Measurements from ENCODE around the gene E2F2.
"Not testable (repeated sequence)": the region's sequence is repeated elsewhere in the genome, so short reads cannot be mapped to it uniquely, and the experiment has no call there.

The E2F2 gene

GRCh38 chr1:23506376-23507107, 24.5 kb downstream of the E2F2 start:
- no peak overlapping the region for H3K27ac ChIP-seq (ENCODE audit: low read depth, low read length)
- peaks cover 0 to 5% (median 0%) of the 10 kb centered on the region in 5 donors for H3K27me3 ChIP-seq (ENCODE audit: control insufficient read depth in 5 of 5, insufficient read depth in 4 of 5, low read length in 5 of 5)
- no peaks in the 10 kb centered on the region for H3K4me1 ChIP-seq (ENCODE audit: control insufficient read depth in 5 of 5, insufficient read depth in 5 of 5, low read length in 5 of 5)
- no peak overlapping the region for H3K9ac ChIP-seq (ENCODE audit: low read length in 5 of 5)
- no peaks in the 10 kb centered on the region for H3K36me3 ChIP-seq (ENCODE audit: control insufficient read depth in 5 of 5, insufficient read depth in 5 of 5, low read length in 5 of 5)
- no peaks in the 10 kb centered on the region for H3K9me3 ChIP-seq (ENCODE audit: control insufficient read depth in 5 of 5, low read length in 5 of 5)
- no peak overlapping the region for H3K4me3 ChIP-seq (ENCODE audit: low read depth in 1 of 5, low read length in 5 of 5)

- no peaks in the 10 kb centered on the region for H3K9me3 ChIP-seq (ENCODE audit: control insufficient read depth in 5 of 5, low read length in 5 of 5)
- H3K9ac ChIP-seq (ENCODE audit: low read length in 5 of 5): no peak overlapping the region
- H3K36me3 ChIP-seq (ENCODE audit: control insufficient read depth in 5 of 5, insufficient read depth in 5 of 5, low read length in 5 of 5): no peaks in the 10 kb centered on the region
- peaks cover 0 to 5% (median 0%) of the 10 kb centered on the region in 5 donors for H3K27me3 ChIP-seq (ENCODE audit: control insufficient read depth in 5 of 5, insufficient read depth in 4 of 5, low read length in 5 of 5)
- no peak overlapping the region for H3K4me3 ChIP-seq (ENCODE audit: low read depth in 1 of 5, low read length in 5 of 5)
- no peaks in the 10 kb centered on the region for H3K4me1 ChIP-seq (ENCODE audit: control insufficient read depth in 5 of 5, insufficient read depth in 5 of 5, low read length in 5 of 5)
- no peak overlapping the region for H3K27ac ChIP-seq (ENCODE audit: low read depth, low read length)
Measured at GRCh38 chr1:23505851-23506250, 25.2 kb downstream of the E2F2 start.

GRCh38 chr1:23504156-23504555, 26.9 kb downstream of the E2F2 start:
- H3K4me1 ChIP-seq (ENCODE audit: control insufficient read depth in 5 of 5, insufficient read depth in 5 of 5, low read length in 5 of 5); H3K4me3 ChIP-seq (ENCODE audit: low read depth in 1 of 5, low read length in 5 of 5); H3K36me3 ChIP-seq (ENCODE audit: control insufficient read depth in 5 of 5, insufficient read depth in 5 of 5, low read length in 5 of 5); H3K27me3 ChIP-seq (ENCODE audit: control insufficient read depth in 5 of 5, insufficient read depth in 4 of 5, low read length in 5 of 5); H3K9ac ChIP-seq (ENCODE audit: low read length in 5 of 5); H3K9me3 ChIP-seq (ENCODE audit: control insufficient read depth in 5 of 5, low read length in 5 of 5); H3K27ac ChIP-seq (ENCODE audit: low read depth, low read length): not testable (repeated sequence)

GRCh38 chr1:23502951-23503350, 28.1 kb downstream of the E2F2 start:
- Histone ChIP-seq H3K9ac (ENCODE audit: low read length in 5 of 5) (no peak overlapping the region), H3K27me3 (ENCODE audit: control insufficient read depth in 5 of 5, insufficient read depth in 4 of 5, low read length in 5 of 5) (peaks cover 0 to 5% (median 0%) of the 10 kb centered on the region in 5 donors), H3K4me1 (ENCODE audit: control insufficient read depth in 5 of 5, insufficient read depth in 5 of 5, low read length in 5 of 5) (no peaks in the 10 kb centered on the region), H3K4me3 (ENCODE audit: low read depth in 1 of 5, low read length in 5 of 5) (no peak overlapping the region), H3K9me3 (ENCODE audit: control insufficient read depth in 5 of 5, low read length in 5 of 5) (no peaks in the 10 kb centered on the region), H3K27ac (ENCODE audit: low read depth, low read length) (no peak overlapping the region), H3K36me3 (ENCODE audit: control insufficient read depth in 5 of 5, insufficient read depth in 5 of 5, low read length in 5 of 5) (no peaks in the 10 kb centered on the region)

GRCh38 chr1:23500466-23500865, 30.6 kb downstream of the E2F2 start:
- Histone ChIP-seq H3K4me3 (ENCODE audit: low read depth in 1 of 5, low read length in 5 of 5) (no peak overlapping the region), H3K27me3 (ENCODE audit: control insufficient read depth in 5 of 5, insufficient read depth in 4 of 5, low read length in 5 of 5) (peaks cover 0 to 5% (median 0%) of the 10 kb centered on the region in 5 donors), H3K36me3 (ENCODE audit: control insufficient read depth in 5 of 5, insufficient read depth in 5 of 5, low read length in 5 of 5) (no peaks in the 10 kb centered on the region), H3K4me1 (ENCODE audit: control insufficient read depth in 5 of 5, insufficient read depth in 5 of 5, low read length in 5 of 5) (no peaks in the 10 kb centered on the region), H3K9ac (ENCODE audit: low read length in 5 of 5) (no peak overlapping the region), H3K9me3 (ENCODE audit: control insufficient read depth in 5 of 5, low read length in 5 of 5) (no peaks in the 10 kb centered on the region), H3K27ac (ENCODE audit: low read depth, low read length) (no peak overlapping the region)

- Histone ChIP-seq H3K36me3 (ENCODE audit: control insufficient read depth in 5 of 5, insufficient read depth in 5 of 5, low read length in 5 of 5) (no peaks in the 10 kb centered on the region), H3K4me1 (ENCODE audit: control insufficient read depth in 5 of 5, insufficient read depth in 5 of 5, low read length in 5 of 5) (no peaks in the 10 kb centered on the region), H3K27ac (ENCODE audit: low read depth, low read length) (no peak overlapping the region), H3K9me3 (ENCODE audit: control insufficient read depth in 5 of 5, low read length in 5 of 5) (no peaks in the 10 kb centered on the region), H3K27me3 (ENCODE audit: control insufficient read depth in 5 of 5, insufficient read depth in 4 of 5, low read length in 5 of 5) (no peaks in the 10 kb centered on the region), H3K4me3 (ENCODE audit: low read depth in 1 of 5, low read length in 5 of 5) (no peak overlapping the region), H3K9ac (ENCODE audit: low read length in 5 of 5) (no peak overlapping the region)
Measured at GRCh38 chr1:23497777-23498439, 33.1 kb downstream of the E2F2 start.

- no peaks in the 10 kb centered on the region for H3K9me3 ChIP-seq (ENCODE audit: control insufficient read depth in 5 of 5, low read length in 5 of 5)
Measured at GRCh38 chr1:23496490-23497181, 34.4 kb downstream of the E2F2 start.

GRCh38 chr1:23494836-23495235, 36.2 kb downstream of the E2F2 start:
- not testable (repeated sequence) for H3K27me3 ChIP-seq (ENCODE audit: control insufficient read depth in 5 of 5, insufficient read depth in 4 of 5, low read length in 5 of 5); H3K36me3 ChIP-seq (ENCODE audit: control insufficient read depth in 5 of 5, insufficient read depth in 5 of 5, low read length in 5 of 5); H3K4me1 ChIP-seq (ENCODE audit: control insufficient read depth in 5 of 5, insufficient read depth in 5 of 5, low read length in 5 of 5); H3K4me3 ChIP-seq (ENCODE audit: low read depth in 1 of 5, low read length in 5 of 5); H3K9me3 ChIP-seq (ENCODE audit: control insufficient read depth in 5 of 5, low read length in 5 of 5); H3K27ac ChIP-seq (ENCODE audit: low read depth, low read length)
- H3K9ac ChIP-seq (ENCODE audit: low read length in 5 of 5): peak overlapping the region in 1 of 5 donors; percentile 6

More at GRCh38 chr1:23496490-23497181, 34.4 kb downstream of the E2F2 start:
- no peak overlapping the region for H3K9ac ChIP-seq (ENCODE audit: low read length in 5 of 5)
- no peak overlapping the region for H3K4me3 ChIP-seq (ENCODE audit: low read depth in 1 of 5, low read length in 5 of 5)
- no peaks in the 10 kb centered on the region for H3K27me3 ChIP-seq (ENCODE audit: control insufficient read depth in 5 of 5, insufficient read depth in 4 of 5, low read length in 5 of 5)
- no peak overlapping the region for H3K27ac ChIP-seq (ENCODE audit: low read depth, low read length)
- H3K36me3 ChIP-seq (ENCODE audit: control insufficient read depth in 5 of 5, insufficient read depth in 5 of 5, low read length in 5 of 5): no peaks in the 10 kb centered on the region
- H3K4me1 ChIP-seq (ENCODE audit: control insufficient read depth in 5 of 5, insufficient read depth in 5 of 5, low read length in 5 of 5): no peaks in the 10 kb centered on the region

- H3K4me1 ChIP-seq (ENCODE audit: control insufficient read depth in 5 of 5, insufficient read depth in 5 of 5, low read length in 5 of 5); H3K4me3 ChIP-seq (ENCODE audit: low read depth in 1 of 5, low read length in 5 of 5); H3K9ac ChIP-seq (ENCODE audit: low read length in 5 of 5): not testable (repeated sequence)
Measured at GRCh38 chr1:23492776-23493175, 38.3 kb downstream of the E2F2 start.

GRCh38 chr1:23492132-23492720, 38.8 kb downstream of the E2F2 start:
- no peak overlapping the region for H3K27ac ChIP-seq (ENCODE audit: low read depth, low read length)

More at GRCh38 chr1:23492776-23493175, 38.3 kb downstream of the E2F2 start:
- not testable (repeated sequence) for H3K27ac ChIP-seq (ENCODE audit: low read depth, low read length); H3K27me3 ChIP-seq (ENCODE audit: control insufficient read depth in 5 of 5, insufficient read depth in 4 of 5, low read length in 5 of 5); H3K9me3 ChIP-seq (ENCODE audit: control insufficient read depth in 5 of 5, low read length in 5 of 5); H3K36me3 ChIP-seq (ENCODE audit: control insufficient read depth in 5 of 5, insufficient read depth in 5 of 5, low read length in 5 of 5)

More at GRCh38 chr1:23492132-23492720, 38.8 kb downstream of the E2F2 start:
- H3K36me3 ChIP-seq (ENCODE audit: control insufficient read depth in 5 of 5, insufficient read depth in 5 of 5, low read length in 5 of 5): no peaks in the 10 kb centered on the region
- no peak overlapping the region for H3K4me3 ChIP-seq (ENCODE audit: low read depth in 1 of 5, low read length in 5 of 5)
- no peak overlapping the region for H3K9ac ChIP-seq (ENCODE audit: low read length in 5 of 5)
- no peaks in the 10 kb centered on the region for H3K9me3 ChIP-seq (ENCODE audit: control insufficient read depth in 5 of 5, low read length in 5 of 5)
- no peaks in the 10 kb centered on the region for H3K4me1 ChIP-seq (ENCODE audit: control insufficient read depth in 5 of 5, insufficient read depth in 5 of 5, low read length in 5 of 5)
- no peaks in the 10 kb centered on the region for H3K27me3 ChIP-seq (ENCODE audit: control insufficient read depth in 5 of 5, insufficient read depth in 4 of 5, low read length in 5 of 5)
